DND-41 (cell line): ENCODE results near the gene UFM1.
"Not testable (repeated sequence)": the region's sequence is repeated elsewhere in the genome, so short reads cannot be mapped to it uniquely, and the experiment has no call there.

Experiments used
- ATAC-seq: fragments of 200-7000 bp; cut with Tn5 transposase; 3 replicates; pipeline ENCODE4 v1.9.1; 2021; ENCODE audit warnings: low read depth; ENCODE audit not compliant: insufficient read depth
- DNase-seq: peaks from one replicate; pipeline ENCODE4 v3.0.0-alpha.2; 2020
- H2AFZ ChIP-seq: 2 replicates; pipeline ENCODE4 v1.6.0; 2012; ENCODE audit warnings: low read depth, low read length
- H3K27ac ChIP-seq: 2 replicates; pipeline ENCODE4 v1.5.1; 2012; ENCODE audit warnings: low read length, inconsistent platforms
- H3K27me3 ChIP-seq: fragments of 200-600 bp; sonication (generic); 2 replicates; pipeline ENCODE4 v1.6.0; 2012; ENCODE audit warnings: low read length, mild to moderate bottlenecking, inconsistent platforms; ENCODE audit not compliant: insufficient read depth, poor library complexity
- H3K36me3 ChIP-seq: 2 replicates; pipeline ENCODE4 v1.5.1; 2012; ENCODE audit warnings: low read length, inconsistent platforms; ENCODE audit not compliant: insufficient read depth
- H3K4me1 ChIP-seq: 2 replicates; pipeline ENCODE4 v1.5.1; 2012; ENCODE audit warnings: mild to moderate bottlenecking, low read length; ENCODE audit not compliant: insufficient read depth
- H3K4me2 ChIP-seq: 2 replicates; pipeline ENCODE4 v1.6.0; 2012; ENCODE audit warnings: mild to moderate bottlenecking, moderate library complexity, low read length, inconsistent platforms; ENCODE audit not compliant: insufficient read depth
- H3K4me3 ChIP-seq, 2 experiments: fragments of 200-600 bp in 1 of 2; shearing (Covaris generic) in 1 of 2; 2 replicates each; pipeline ENCODE4 v1.5.1; 2012 to 2016; ENCODE audit warnings: inconsistent platforms in 2 of 2, low read length in 2 of 2, mild to moderate bottlenecking in 2 of 2, low read depth in 1 of 2, moderate library complexity in 1 of 2
- H3K79me2 ChIP-seq: 2 replicates; pipeline ENCODE4 v1.6.0; 2012; ENCODE audit warnings: low read length, inconsistent platforms; ENCODE audit not compliant: insufficient read depth
- H3K9ac ChIP-seq: 2 replicates; pipeline ENCODE4 v1.6.0; 2012; ENCODE audit warnings: low read depth, mild to moderate bottlenecking, inconsistent platforms, low read length, moderate library complexity
- H3K9me3 ChIP-seq: 2 replicates; pipeline ENCODE4 v1.5.1; 2012; ENCODE audit warnings: low read length, moderate library complexity, mild to moderate bottlenecking, inconsistent platforms; ENCODE audit not compliant: insufficient read depth, severe bottlenecking
- H4K20me1 ChIP-seq: 2 replicates; pipeline ENCODE4 v1.6.0; 2012; ENCODE audit warnings: low read length; ENCODE audit not compliant: insufficient read depth
- EZH2 ChIP-seq: IDR thresholded peaks from 3 replicates; pipeline ENCODE4 v1.6.1; 2012; ENCODE audit warnings: borderline replicate concordance, low read depth, mild to moderate bottlenecking, moderate library complexity, low read length, inconsistent platforms; ENCODE audit not compliant: severe bottlenecking
- TF ChIP-seq, protein P1 (sequence below): IDR thresholded peaks from 2 replicates; pipeline ENCODE4 v1.5.1; 2012; ENCODE audit warnings: borderline replicate concordance, low read length, moderate library complexity, mild to moderate bottlenecking; ENCODE audit not compliant: poor library complexity, severe bottlenecking; ENCODE audit errors: extremely low read depth

UFM1 gene

DNA sequence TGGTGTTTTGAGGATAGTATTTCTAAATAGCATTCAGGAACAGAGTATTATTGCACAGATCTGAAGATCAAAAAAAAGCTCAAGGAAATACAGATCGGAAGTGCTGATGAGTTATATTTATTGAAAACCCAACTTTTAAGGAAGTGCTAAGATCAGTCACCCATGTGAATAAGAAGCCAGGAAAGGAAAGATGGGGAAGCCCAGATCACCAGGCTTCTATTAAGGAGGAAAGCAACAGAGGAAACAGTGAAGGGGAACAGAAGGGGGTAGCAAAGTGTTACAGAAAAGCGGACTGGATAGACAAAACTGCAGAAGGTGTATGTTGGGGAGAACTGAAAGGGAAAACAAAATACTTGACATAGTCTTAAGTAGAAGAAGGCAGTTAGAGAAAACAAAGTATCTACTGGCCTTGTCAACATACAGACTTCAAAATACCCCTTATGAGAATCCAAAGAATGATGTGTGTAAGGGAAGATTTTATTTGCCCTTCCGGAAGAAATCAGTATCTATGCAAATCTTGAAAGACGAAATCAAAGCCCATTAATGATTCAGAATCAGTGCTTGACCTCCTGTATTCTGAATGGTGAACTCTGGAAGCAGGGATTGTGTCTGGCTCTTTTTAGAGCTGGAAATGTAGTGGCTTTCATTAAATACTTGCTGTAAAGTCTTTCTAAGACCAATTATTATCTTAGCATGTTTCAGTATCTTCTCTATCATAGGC, 12.1 kb downstream of the UFM1 start:
- no peak overlapping the region for H3K4me3 ChIP-seq
- no peaks in the 10 kb centered on the region for H4K20me1 ChIP-seq
- H3K4me1 ChIP-seq, result no peaks in the 10 kb centered on the region
- no peak overlapping the region for H3K27ac ChIP-seq
- H3K4me2 ChIP-seq, result no peak overlapping the region
- DNase-seq, result no peak
- H3K9ac ChIP-seq, result no peak overlapping the region
- no peaks in the 10 kb centered on the region for H3K79me2 ChIP-seq
- H3K36me3 ChIP-seq, result peaks cover 44% of the 10 kb centered on the region
- ATAC-seq, result no peak
- no peak overlapping the region for H2AFZ ChIP-seq
- H3K27me3 ChIP-seq, result no peaks in the 10 kb centered on the region
- no peak for TF ChIP-seq EZH2
- TF ChIP-seq, protein P1, sequence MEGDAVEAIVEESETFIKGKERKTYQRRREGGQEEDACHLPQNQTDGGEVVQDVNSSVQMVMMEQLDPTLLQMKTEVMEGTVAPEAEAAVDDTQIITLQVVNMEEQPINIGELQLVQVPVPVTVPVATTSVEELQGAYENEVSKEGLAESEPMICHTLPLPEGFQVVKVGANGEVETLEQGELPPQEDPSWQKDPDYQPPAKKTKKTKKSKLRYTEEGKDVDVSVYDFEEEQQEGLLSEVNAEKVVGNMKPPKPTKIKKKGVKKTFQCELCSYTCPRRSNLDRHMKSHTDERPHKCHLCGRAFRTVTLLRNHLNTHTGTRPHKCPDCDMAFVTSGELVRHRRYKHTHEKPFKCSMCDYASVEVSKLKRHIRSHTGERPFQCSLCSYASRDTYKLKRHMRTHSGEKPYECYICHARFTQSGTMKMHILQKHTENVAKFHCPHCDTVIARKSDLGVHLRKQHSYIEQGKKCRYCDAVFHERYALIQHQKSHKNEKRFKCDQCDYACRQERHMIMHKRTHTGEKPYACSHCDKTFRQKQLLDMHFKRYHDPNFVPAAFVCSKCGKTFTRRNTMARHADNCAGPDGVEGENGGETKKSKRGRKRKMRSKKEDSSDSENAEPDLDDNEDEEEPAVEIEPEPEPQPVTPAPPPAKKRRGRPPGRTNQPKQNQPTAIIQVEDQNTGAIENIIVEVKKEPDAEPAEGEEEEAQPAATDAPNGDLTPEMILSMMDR, result no peak
- H3K9me3 ChIP-seq, result no peaks in the 10 kb centered on the region

DNA sequence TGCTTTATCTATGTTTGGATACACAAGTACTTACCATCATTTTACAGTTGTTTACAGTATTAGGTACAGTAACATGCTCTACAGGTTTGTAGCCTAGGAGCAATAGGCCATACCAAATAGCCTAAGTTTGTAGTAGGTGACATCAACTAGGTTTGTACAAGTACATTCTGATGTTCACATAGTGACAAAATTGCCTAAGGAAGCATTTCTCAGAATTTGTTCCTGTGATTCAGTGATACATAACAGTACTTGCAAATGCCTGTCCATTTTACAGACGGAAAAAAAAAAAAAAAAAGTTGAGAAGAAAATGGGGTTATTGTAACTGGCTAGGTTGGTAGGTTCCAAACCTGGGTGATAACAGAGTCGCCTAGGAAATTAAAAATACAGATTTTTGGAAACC, 13.6 kb downstream of the UFM1 start:
- TF ChIP-seq EZH2, result no peak
- TF ChIP-seq, protein P1, result no peak

DNA sequence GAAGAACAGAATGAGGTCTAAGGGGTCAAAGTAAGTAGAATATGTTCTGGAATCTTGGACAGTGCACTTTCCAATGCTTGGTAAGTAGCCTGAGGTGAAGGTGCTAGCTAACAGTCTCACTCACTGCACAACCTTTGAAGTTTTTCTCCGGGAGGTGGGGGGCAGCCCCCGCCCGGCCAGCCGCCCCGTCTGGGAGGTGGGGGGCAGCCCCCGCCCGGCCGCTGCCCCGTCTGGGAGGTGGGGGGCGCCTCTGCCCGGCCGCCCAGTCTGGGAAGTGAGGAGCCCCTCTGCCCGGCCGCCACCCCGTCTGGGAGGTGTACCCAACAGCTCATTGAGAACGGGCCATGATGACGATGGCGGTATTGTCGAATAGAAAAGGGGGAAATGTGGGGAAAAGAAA, 14.1 kb downstream of the UFM1 start:
- H3K4me1 ChIP-seq, H2AFZ ChIP-seq, H3K9ac ChIP-seq, DNase-seq, H4K20me1 ChIP-seq, H3K4me3 ChIP-seq, H3K27me3 ChIP-seq, H3K27ac ChIP-seq, H3K9me3 ChIP-seq, H3K4me2 ChIP-seq, ATAC-seq, H3K79me2 ChIP-seq: not testable (repeated sequence)
- H3K36me3 ChIP-seq, result peaks cover 36% of the 10 kb centered on the region

More for the DNA sequence above, 13.6 kb downstream of the UFM1 start:
- Histone ChIP-seq H3K9ac (no peak overlapping the region), H3K79me2 (no peaks in the 10 kb centered on the region), H3K36me3 (peaks cover 39% of the 10 kb centered on the region), H3K4me3 (no peak overlapping the region), H3K27me3 (no peaks in the 10 kb centered on the region), H3K4me1 (no peaks in the 10 kb centered on the region), H3K9me3 (no peaks in the 10 kb centered on the region), H4K20me1 (no peaks in the 10 kb centered on the region), H3K27ac (no peak overlapping the region), H2AFZ (no peak overlapping the region), H3K4me2 (no peak overlapping the region)
- DNase-seq (no peak), ATAC-seq (no peak)

DNA sequence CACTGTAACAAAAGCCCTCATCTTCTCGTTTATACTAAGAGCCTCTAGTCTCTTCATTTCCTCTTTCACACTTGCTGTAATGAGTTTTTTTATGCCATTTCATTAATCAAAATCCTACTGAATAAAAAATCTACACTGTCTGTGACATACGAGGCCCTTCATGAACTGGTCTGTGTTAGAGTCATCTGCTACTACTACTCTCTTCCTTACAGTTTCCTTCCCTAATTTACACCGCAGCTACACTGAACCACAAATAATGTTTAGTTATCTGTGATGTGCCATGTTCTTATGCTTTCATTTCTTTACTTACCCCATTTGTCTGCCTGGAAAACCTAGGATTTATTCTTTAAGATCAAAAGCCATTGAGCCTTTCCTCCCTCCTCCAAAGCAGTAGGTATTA, 16.0 kb downstream of the UFM1 start:
- Histone ChIP-seq H3K79me2 (no peaks in the 10 kb centered on the region), H3K4me3 (no peak overlapping the region), H3K27ac (no peak overlapping the region), H4K20me1 (no peaks in the 10 kb centered on the region), H3K9ac (no peak overlapping the region), H3K4me2 (no peak overlapping the region), H3K9me3 (no peaks in the 10 kb centered on the region), H3K27me3 (no peaks in the 10 kb centered on the region), H3K4me1 (no peaks in the 10 kb centered on the region), H3K36me3 (peaks cover 23% of the 10 kb centered on the region), H2AFZ (no peak overlapping the region)
- no peak for TF ChIP-seq EZH2
- TF ChIP-seq, protein P1, result no peak
- DNase-seq, result no peak
- ATAC-seq, result no peak
